Osteocyte (in vitro differentiated cells): ENCODE data around the gene CCND1. TPM values are rescaled to one million over a fixed set of nuclear protein-coding genes. Genes with fewer than 3 reads are reported as not detected.

Experiments used
- DNase-seq: peaks from one replicate; pipeline ENCODE4 v3.0.0; 2021; ENCODE audit warnings: mixed read lengths; ENCODE audit not compliant: unreplicated experiment; ENCODE audit errors: extremely low spot score
- H3K27ac Mint-ChIP-seq: one replicate; pipeline ENCODE4 v1.8.0; 2021; ENCODE audit warnings: mild to moderate bottlenecking, mixed read lengths; ENCODE audit not compliant: unreplicated experiment
- H3K27me3 Mint-ChIP-seq: one replicate; pipeline ENCODE4 v1.8.0; 2021; ENCODE audit warnings: mixed read lengths; ENCODE audit not compliant: unreplicated experiment
- H3K36me3 Mint-ChIP-seq: one replicate; pipeline ENCODE4 v1.8.0; 2021; ENCODE audit warnings: mixed read lengths; ENCODE audit not compliant: unreplicated experiment
- H3K4me1 Mint-ChIP-seq: one replicate; pipeline ENCODE4 v1.8.0; 2021; ENCODE audit warnings: mixed read lengths; ENCODE audit not compliant: unreplicated experiment
- H3K4me3 Mint-ChIP-seq: one replicate; pipeline ENCODE4 v1.8.0; 2021; ENCODE audit warnings: mild to moderate bottlenecking, moderate library complexity, mixed read lengths; ENCODE audit not compliant: unreplicated experiment
- H3K9me3 Mint-ChIP-seq: one replicate; pipeline ENCODE4 v1.8.0; 2021; ENCODE audit warnings: mixed read lengths; ENCODE audit not compliant: unreplicated experiment
- CTCF ChIP-seq: fragments of 200-600 bp; sonication (generic); IDR thresholded peaks from 2 replicates; pipeline ENCODE4 v1.5.0; 2021; ENCODE audit warnings: antibody characterized with exemption, mild to moderate bottlenecking, moderate library complexity
- total RNA-seq: library from RNA; stranded (reverse); gene quantifications from 2 replicates; pipeline ENCODE4 v1.2.1, GENCODE V29; 2021

CCND1 gene
- total RNA-seq, 1 donor from 2014 or later, result 180 TPM

GRCh38 chr11:69601011-69601975 lies 39.7 kb upstream of the CCND1 start:
- peaks cover 6% of the 10 kb centered on the region for H3K4me1 Mint-ChIP-seq
- no peak overlapping the region for H3K4me3 Mint-ChIP-seq
- H3K27ac Mint-ChIP-seq, result no peak overlapping the region
- no peaks in the 10 kb centered on the region for H3K36me3 Mint-ChIP-seq
- H3K27me3 Mint-ChIP-seq, result peaks cover 12% of the 10 kb centered on the region
- no peaks in the 10 kb centered on the region for H3K9me3 Mint-ChIP-seq
- no peak for DNase-seq
- no peak for TF ChIP-seq CTCF

- no peak overlapping the region for H3K27ac Mint-ChIP-seq
- H3K4me3 Mint-ChIP-seq, result no peak overlapping the region
- H3K36me3 Mint-ChIP-seq, result peaks cover 2% of the 10 kb centered on the region
- H3K9me3 Mint-ChIP-seq, result peaks cover 3% of the 10 kb centered on the region
- no peak for TF ChIP-seq CTCF
- peaks cover 6% of the 10 kb centered on the region for H3K4me1 Mint-ChIP-seq
- no peak for DNase-seq
- peaks cover 12% of the 10 kb centered on the region for H3K27me3 Mint-ChIP-seq
Observed at GRCh38 chr11:69603111-69603836, 37.7 kb upstream of the CCND1 start.

- Mint-ChIP-seq H3K36me3 (peaks cover 2% of the 10 kb centered on the region), H3K9me3 (peaks cover 8% of the 10 kb centered on the region), H3K4me3 (no peak overlapping the region), H3K27me3 (peaks cover 12% of the 10 kb centered on the region), H3K4me1 (peaks cover 6% of the 10 kb centered on the region), H3K27ac (no peak overlapping the region)
- TF ChIP-seq CTCF, result no peak
- no peak for DNase-seq
Observed at GRCh38 chr11:69604055-69604454, 36.9 kb upstream of the CCND1 start.

GRCh38 chr11:69605737-69606526 lies 35.0 kb upstream of the CCND1 start:
- Mint-ChIP-seq H3K27ac (no peak overlapping the region), H3K4me1 (no peaks in the 10 kb centered on the region), H3K4me3 (no peak overlapping the region), H3K27me3 (peaks cover 12% of the 10 kb centered on the region), H3K9me3 (peaks cover 8% of the 10 kb centered on the region), H3K36me3 (peaks cover 2% of the 10 kb centered on the region)
- no peak for TF ChIP-seq CTCF
- no peak for DNase-seq
